Stomach (tissue), 4 donors: ENCODE measurements around the gene SLC37A1.

Experiments used
- CTCF ChIP-seq, 7 experiments: fragments of 450-650 bp in 4 of 7; fragments of 200-600 bp in 3 of 7; sonication (generic) in 3 of 7; IDR thresholded peaks; one replicate each; pipeline ENCODE4 v1.5.1; 2016 to 2019; ENCODE audit warnings: antibody characterized with exemption in 7 of 7, control low read depth in 2 of 7, mild to moderate bottlenecking in 1 of 7
- POLR2AphosphoS5 ChIP-seq, 3 donors: sonication (generic); formaldehyde crosslinking; IDR thresholded peaks; one replicate each; pipeline ENCODE4 v1.6.1; 2016; ENCODE audit warnings: antibody characterized with exemption in 3 of 3

DNA sequence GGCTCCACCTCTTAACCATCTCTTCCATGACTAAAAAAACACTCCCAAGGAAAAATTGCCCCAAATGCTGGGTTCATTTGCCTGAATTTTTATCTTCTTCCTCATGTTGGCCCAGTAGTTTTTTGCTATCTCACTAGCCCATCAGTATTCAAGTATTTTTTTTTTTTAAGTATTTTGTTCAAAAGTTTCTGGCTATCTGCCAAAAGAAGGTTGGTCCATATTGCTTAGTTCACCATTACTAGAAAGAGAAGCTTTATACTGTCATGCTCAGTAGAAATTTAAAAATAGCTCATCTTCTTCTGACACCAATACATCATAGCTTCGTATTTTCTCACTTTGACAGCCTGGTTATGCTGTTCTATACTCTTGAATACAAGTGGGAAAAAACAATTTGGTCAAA is 98.7 kb downstream of the SLC37A1 start:
- TF ChIP-seq CTCF (IDR thresholded peaks at IDR 0.05) (no peak), POLR2AphosphoS5 (IDR thresholded peaks at IDR 0.05) (no peak)
